D721Med (cell line): Measurements from ENCODE around the gene PRKD1.

Experiments
- DNase-seq: peaks from one replicate; pipeline ENCODE4 v3.0.0; 2011; ENCODE audit warnings: low spot score; ENCODE audit not compliant: insufficient read length
- FAIRE-seq: peaks from 2 replicates; lab custom pipeline; 2011; peaks lifted over from hg19 to GRCh38; lab: Jason Lieb, UNC
- TF ChIP-seq, protein P1 (sequence below): IDR thresholded peaks from 2 replicates; pipeline ENCODE4 v1.5.1; 2012; ENCODE audit warnings: mild to moderate bottlenecking, control low read depth; ENCODE audit not compliant: insufficient read depth; ENCODE audit errors: missing control alignments

The PRKD1 gene

DNA sequence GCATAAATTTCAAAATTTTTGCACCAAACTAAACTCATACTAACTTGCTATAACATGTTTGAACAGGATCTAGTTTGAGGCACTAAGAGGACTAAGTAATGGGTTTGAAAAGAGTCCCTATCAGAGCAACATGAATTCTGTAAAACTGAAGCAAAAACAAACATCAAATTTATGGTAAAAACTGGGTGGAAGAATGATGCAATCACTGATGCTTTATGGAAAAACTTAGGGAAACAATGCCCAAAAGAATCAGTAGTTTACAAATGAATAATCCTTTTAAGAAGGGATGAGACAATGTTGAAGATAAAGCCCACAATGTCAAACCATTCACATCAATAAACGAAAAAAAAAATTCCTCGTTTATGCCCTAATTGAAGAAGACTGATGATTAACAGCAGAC, 88.9 kb downstream of the PRKD1 start:
- no peak for DNase-seq
- TF ChIP-seq, protein P1, sequence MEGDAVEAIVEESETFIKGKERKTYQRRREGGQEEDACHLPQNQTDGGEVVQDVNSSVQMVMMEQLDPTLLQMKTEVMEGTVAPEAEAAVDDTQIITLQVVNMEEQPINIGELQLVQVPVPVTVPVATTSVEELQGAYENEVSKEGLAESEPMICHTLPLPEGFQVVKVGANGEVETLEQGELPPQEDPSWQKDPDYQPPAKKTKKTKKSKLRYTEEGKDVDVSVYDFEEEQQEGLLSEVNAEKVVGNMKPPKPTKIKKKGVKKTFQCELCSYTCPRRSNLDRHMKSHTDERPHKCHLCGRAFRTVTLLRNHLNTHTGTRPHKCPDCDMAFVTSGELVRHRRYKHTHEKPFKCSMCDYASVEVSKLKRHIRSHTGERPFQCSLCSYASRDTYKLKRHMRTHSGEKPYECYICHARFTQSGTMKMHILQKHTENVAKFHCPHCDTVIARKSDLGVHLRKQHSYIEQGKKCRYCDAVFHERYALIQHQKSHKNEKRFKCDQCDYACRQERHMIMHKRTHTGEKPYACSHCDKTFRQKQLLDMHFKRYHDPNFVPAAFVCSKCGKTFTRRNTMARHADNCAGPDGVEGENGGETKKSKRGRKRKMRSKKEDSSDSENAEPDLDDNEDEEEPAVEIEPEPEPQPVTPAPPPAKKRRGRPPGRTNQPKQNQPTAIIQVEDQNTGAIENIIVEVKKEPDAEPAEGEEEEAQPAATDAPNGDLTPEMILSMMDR, result no peak
- no peak for FAIRE-seq

DNA sequence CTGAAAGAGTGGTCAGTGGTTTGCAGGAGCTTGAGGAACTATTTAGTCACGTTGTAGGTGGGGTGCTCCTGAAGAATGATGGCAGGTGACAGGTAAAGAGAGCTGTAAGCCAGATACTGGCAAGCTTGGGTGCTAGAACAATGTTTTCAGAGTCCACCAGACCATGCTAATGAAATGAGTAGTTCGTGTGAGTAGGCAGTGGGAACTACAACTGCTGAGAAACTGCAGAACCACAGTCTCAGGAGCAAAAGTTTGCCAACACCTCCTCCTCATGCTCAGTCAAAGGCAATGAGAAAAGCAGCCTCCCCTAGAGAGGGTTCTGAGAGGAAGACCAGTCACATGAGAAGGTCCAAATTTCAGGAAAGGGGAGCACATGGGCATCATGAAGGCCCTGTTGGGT, 91.3 kb downstream of the PRKD1 start:
- TF ChIP-seq, protein P1, result no peak
- no peak for FAIRE-seq
- no peak for DNase-seq

DNA sequence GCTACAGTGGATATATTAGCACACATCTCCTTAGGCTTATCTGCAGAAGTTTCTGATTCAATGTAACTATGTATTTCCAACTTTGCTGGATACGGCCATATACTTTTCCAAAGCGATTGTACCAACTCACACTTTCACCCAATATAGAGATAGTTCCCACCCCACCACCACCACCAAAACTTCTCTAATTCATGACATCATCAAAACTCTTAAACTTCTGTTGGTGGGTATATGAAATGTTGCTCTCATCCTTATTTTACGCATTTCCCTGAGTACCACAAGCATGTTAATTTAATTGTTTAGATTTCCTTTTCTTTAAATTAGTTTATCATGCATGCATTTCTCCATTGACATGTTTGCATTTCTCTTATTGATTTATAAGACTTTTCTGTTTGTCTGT, 95.6 kb downstream of the PRKD1 start:
- TF ChIP-seq, protein P1, result no peak
- DNase-seq, result no peak
- no peak for FAIRE-seq

DNA sequence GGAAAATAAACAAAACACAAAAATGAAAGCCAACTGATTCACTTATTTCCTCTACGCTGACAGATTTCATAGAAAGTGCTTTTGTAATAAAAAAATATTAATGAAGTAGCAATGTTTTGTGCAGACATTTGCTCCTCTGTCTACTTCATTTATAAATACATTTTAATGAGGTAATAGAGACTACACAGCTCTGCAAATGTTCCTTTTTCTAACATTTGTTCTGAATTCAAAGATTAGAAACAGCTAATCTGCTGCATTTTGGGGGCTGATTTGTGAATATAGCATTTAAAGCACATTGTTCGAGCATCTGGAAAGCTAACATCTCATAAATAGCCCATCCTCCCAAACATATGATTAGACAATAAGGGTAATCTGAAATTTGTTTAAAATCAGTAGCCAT, 97.8 kb downstream of the PRKD1 start:
- no peak for FAIRE-seq
- DNase-seq, result no peak
- TF ChIP-seq, protein P1, result no peak

DNA sequence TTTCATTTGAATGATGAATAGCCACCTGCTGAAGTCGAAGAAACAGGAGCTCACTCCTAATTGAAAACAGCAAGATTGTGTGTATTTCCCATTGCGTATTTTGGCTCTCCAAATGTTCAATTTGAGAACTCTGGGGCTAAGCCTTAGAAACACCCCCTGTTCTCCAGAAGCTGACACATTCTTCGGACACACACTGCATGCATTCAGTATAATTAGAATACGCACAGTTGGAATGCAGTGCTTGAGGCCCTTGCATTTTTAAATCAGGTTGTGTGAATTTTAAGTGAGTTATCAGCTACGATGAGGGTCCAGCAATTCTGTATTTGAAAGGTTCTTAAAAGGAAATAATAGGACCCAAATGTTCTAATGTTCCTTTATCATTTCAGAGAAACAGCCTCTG, 103.8 kb downstream of the PRKD1 start:
- FAIRE-seq (no peak), DNase-seq (no peak)
- TF ChIP-seq, protein P1, result no peak

DNA sequence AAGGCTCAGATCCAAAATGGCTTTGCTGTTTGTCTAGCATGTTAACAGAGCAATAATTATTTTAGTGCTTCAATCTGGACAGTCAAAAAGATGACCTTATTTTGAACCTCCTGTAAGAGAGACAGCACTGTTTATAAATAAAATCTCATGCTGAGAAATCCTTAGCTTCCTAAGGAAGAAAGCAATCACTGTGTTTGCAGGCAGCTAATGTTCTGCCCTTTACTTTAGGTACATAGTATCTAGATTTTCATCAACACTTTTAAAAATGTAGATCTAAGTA, 105.3 kb downstream of the PRKD1 start:
- DNase-seq (no peak), FAIRE-seq (no peak)
- TF ChIP-seq, protein P1, result no peak

DNA sequence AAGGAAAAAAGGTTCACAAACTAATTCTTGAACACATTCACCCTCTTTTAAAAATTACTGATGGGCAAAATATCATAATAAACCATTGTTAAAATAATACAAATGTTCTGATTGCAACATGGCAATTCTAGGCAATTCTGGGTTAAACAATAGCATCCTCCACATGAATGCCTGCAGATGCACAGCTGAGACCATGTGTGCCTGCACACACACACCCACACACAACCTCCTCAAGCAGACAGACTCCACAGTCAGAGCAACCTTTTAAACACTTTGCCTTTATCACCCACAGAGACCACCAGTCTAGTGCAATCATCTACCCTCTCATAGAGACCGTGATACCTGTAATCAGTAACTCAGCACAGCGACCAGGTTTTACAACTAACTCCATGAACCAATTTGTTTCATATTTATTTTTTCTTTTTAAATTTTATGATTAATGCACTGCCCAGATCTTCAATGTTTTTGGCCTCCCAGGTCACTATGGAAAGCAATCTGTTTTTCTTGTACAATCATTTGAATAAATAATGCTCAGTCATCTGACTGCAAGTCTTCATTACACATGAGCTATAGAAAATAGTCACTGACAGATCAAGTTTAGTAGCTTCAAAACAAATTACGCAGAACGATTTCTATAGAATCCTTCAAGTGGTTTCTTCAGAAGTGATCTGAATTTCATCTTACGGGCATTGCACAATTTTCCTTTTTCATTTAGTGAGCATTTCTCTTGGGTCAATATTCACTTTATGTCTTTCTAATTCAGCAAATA, 105.8 kb downstream of the PRKD1 start:
- FAIRE-seq, result no peak
- TF ChIP-seq, protein P1, result no peak
- DNase-seq, result no peak
